ENCODE data around the gene MFSD8.

GRCh38 chr4:127978930-127979329 is 14.0 kb upstream of the MFSD8 start:
- no peak for TF ChIP-seq CTCF (conservative IDR thresholded peaks at IDR 0.05 in 1 of 2, IDR thresholded peaks at IDR 0.05 in 1 of 2; ENCODE audit: extremely low read depth in 1 of 2, insufficient read depth in 1 of 2, low read depth in 1 of 2, low read length in 2 of 2)
- no peak for TF ChIP-seq EZH2 (IDR thresholded peaks at IDR 0.05; ENCODE audit: borderline replicate concordance, low read length)
